ENCODE results near the gene VPS11. TPM values are rescaled to one million over a fixed set of nuclear protein-coding genes. Genes with fewer than 3 reads are reported as not detected.
A peak's percentile ranks its signal among the peaks of the same experiment; 100 is the strongest.

Gene VPS11
- total and polyA plus RNA-seq, 10 of the 15 experiments (the other 5 are each of a cell fraction or from before 2014, with no cell fraction given) = 15.8 to 26.4 (median 24.5) TPM

GRCh38 chr11:119026970-119027369 is 40.6 kb upstream of the VPS11 start (continued):
- no peak for TF ChIP-seq ETV6 (conservative IDR thresholded peaks at IDR 0.05 in 1 of 2, IDR thresholded peaks at IDR 0.05 in 1 of 2; ENCODE audit: borderline replicate concordance in 1 of 2, low read depth in 1 of 2)

GRCh38 chr11:119027561-119028345 is 39.9 kb upstream of the VPS11 start:
- H3K27ac ChIP-seq (ENCODE audit: control insufficient read depth, insufficient read depth) = no peak overlapping the region
- no peaks in the 10 kb centered on the region for H3K9me3 ChIP-seq (replicated peaks; ENCODE audit: control insufficient read depth, insufficient read depth, low read length)
- peaks cover 14% of the 10 kb centered on the region for H3K4me1 ChIP-seq (ENCODE audit: control insufficient read depth, insufficient read depth, low read length)
- TF ChIP-seq RAD21 (IDR thresholded peaks at IDR 0.05; ENCODE audit: insufficient read depth, low read depth, low read length) (no peak), RCOR1 (conservative IDR thresholded peaks at IDR 0.05; ENCODE audit: low read depth, low read length) (no peak), ASH2L (IDR thresholded peaks at IDR 0.05; ENCODE audit: borderline replicate concordance, low read depth) (no peak), BACH1 (IDR thresholded peaks at IDR 0.05; ENCODE audit: borderline replicate concordance) (no peak), BHLHE40 (IDR thresholded peaks at IDR 0.05; ENCODE audit: borderline replicate concordance in 1 of 2, low read depth in 2 of 2, low read length in 1 of 2) (no peak), ZNF24 (IDR thresholded peaks at IDR 0.05) (no peak), IKZF2 (IDR thresholded peaks at IDR 0.05) (no peak), TBL1XR1 (IDR thresholded peaks at IDR 0.05; ENCODE audit: low read depth, low read length) (no peak), NR2C2 (IDR thresholded peaks at IDR 0.05; ENCODE audit: borderline replicate concordance, control insufficient read depth, insufficient read length, low read depth) (no peak), ZNF274 (IDR thresholded peaks at IDR 0.05; ENCODE audit: insufficient read depth, insufficient read length) (no peak), ZNF622 (IDR thresholded peaks at IDR 0.05) (no peak), HDAC6 (IDR thresholded peaks at IDR 0.05; ENCODE audit: unreplicated experiment) (no peak), ESRRA (IDR thresholded peaks at IDR 0.05; ENCODE audit: low read length) (no peak), GATAD2B (conservative IDR thresholded peaks at IDR 0.05; ENCODE audit: low read depth) (no peak), HDGF (IDR thresholded peaks at IDR 0.05) (no peak), BCL11A (IDR thresholded peaks at IDR 0.05; ENCODE audit: low read depth, low read length) (no peak), TCF3 (IDR thresholded peaks at IDR 0.05; ENCODE audit: borderline replicate concordance, insufficient read depth, low read depth, low read length) (no peak), MYC (IDR thresholded peaks at IDR 0.05; ENCODE audit: insufficient read depth, insufficient read length, insufficient replicate concordance, low read length, severe bottlenecking) (no peak)
- intact Hi-C loops (cut with micrococcal nuclease; ENCODE audit: unreplicated experiment) (no loop called here), in situ Hi-C loops (cut with MboI) (no loop called here)
- DNase-seq (ENCODE audit: low read depth, low spot score) (no peak), ATAC-seq (no peak), FAIRE-seq (no peak)
- POLR2A ChIA-PET = interaction anchor here (0.6 to 2.3 kb wide), 4 partner anchors 9 to 88 kb away, joined by 3 to 9 read pairs (median 4); partner anchors contain the start of genes CENATAC, RPS25 and TRAPPC4
- WGBS (ENCODE audit: insufficient coverage, insufficient replicate concordance, low lambda C conversion rate, missing lambda C conversion rate) = 93% methylated on average over 9 of the region's 9 CpGs
- peaks cover 13% of the 10 kb centered on the region for H3K79me2 ChIP-seq (ENCODE audit: control insufficient read depth, insufficient read depth, low read length)
- no peak overlapping the region for H3K9ac ChIP-seq (ENCODE audit: control insufficient read depth, insufficient read depth, low read length)
- peak overlapping the region; percentile 35; the same call in 1 of the 2 replicates for H3K4me2 ChIP-seq (ENCODE audit: control insufficient read depth, insufficient read depth)
- H3K36me3 ChIP-seq (ENCODE audit: control insufficient read depth in 2 of 2, insufficient read depth in 2 of 2, low read length in 1 of 2) = peaks cover 4 to 5% of the 10 kb centered on the region in 2 experiments; a peak in 3 of 4 replicates
- H2AFZ ChIP-seq (ENCODE audit: control insufficient read depth, low read depth, low read length) = no peak overlapping the region
- H4K20me1 ChIP-seq (ENCODE audit: control insufficient read depth, insufficient read depth) = no peaks in the 10 kb centered on the region
- BruUV-seq (replicated peaks) = no TSS peak
- SMC1A ChIA-PET (ENCODE audit: uncharacterized antibody, unreplicated experiment) = interaction anchor here (1.0 to 4.9 kb wide), 2 partner anchors 10 to 297 kb away, joined by 3 to 40 read pairs; partner anchors contain the start of genes RPS25 and TRAPPC4
- H3K4me3 ChIP-seq = no peak overlapping the region
- H3K27me3 ChIP-seq (replicated peaks in 1 of 2; ENCODE audit: control insufficient read depth in 2 of 2, insufficient read depth in 2 of 2, low read length in 1 of 2) = no peaks in the 10 kb centered on the region
- CTCF ChIA-PET = no interaction called here
- RAD21 ChIA-PET (ENCODE audit: unreplicated experiment) = no interaction called here

Data from GM12878 (cell line).